DND-41 (cell line): ENCODE results near the gene P4HA2.

Experiments used
- ATAC-seq: fragments of 200-7000 bp; cut with Tn5 transposase; 3 replicates; pipeline ENCODE4 v1.9.1; 2021; ENCODE audit warnings: low read depth; ENCODE audit not compliant: insufficient read depth
- DNase-seq: peaks from one replicate; pipeline ENCODE4 v3.0.0-alpha.2; 2020
- H2AFZ ChIP-seq: 2 replicates; pipeline ENCODE4 v1.6.0; 2012; ENCODE audit warnings: low read depth, low read length
- H3K27ac ChIP-seq: 2 replicates; pipeline ENCODE4 v1.5.1; 2012; ENCODE audit warnings: low read length, inconsistent platforms
- H3K27me3 ChIP-seq: fragments of 200-600 bp; sonication (generic); 2 replicates; pipeline ENCODE4 v1.6.0; 2012; ENCODE audit warnings: low read length, mild to moderate bottlenecking, inconsistent platforms; ENCODE audit not compliant: insufficient read depth, poor library complexity
- H3K36me3 ChIP-seq: 2 replicates; pipeline ENCODE4 v1.5.1; 2012; ENCODE audit warnings: low read length, inconsistent platforms; ENCODE audit not compliant: insufficient read depth
- H3K4me1 ChIP-seq: 2 replicates; pipeline ENCODE4 v1.5.1; 2012; ENCODE audit warnings: mild to moderate bottlenecking, low read length; ENCODE audit not compliant: insufficient read depth
- H3K4me2 ChIP-seq: 2 replicates; pipeline ENCODE4 v1.6.0; 2012; ENCODE audit warnings: mild to moderate bottlenecking, moderate library complexity, low read length, inconsistent platforms; ENCODE audit not compliant: insufficient read depth
- H3K4me3 ChIP-seq, 2 experiments: fragments of 200-600 bp in 1 of 2; shearing (Covaris generic) in 1 of 2; 2 replicates each; pipeline ENCODE4 v1.5.1; 2012 to 2016; ENCODE audit warnings: inconsistent platforms in 2 of 2, low read length in 2 of 2, mild to moderate bottlenecking in 2 of 2, low read depth in 1 of 2, moderate library complexity in 1 of 2
- H3K79me2 ChIP-seq: 2 replicates; pipeline ENCODE4 v1.6.0; 2012; ENCODE audit warnings: low read length, inconsistent platforms; ENCODE audit not compliant: insufficient read depth
- H3K9ac ChIP-seq: 2 replicates; pipeline ENCODE4 v1.6.0; 2012; ENCODE audit warnings: low read depth, mild to moderate bottlenecking, inconsistent platforms, low read length, moderate library complexity
- H3K9me3 ChIP-seq: 2 replicates; pipeline ENCODE4 v1.5.1; 2012; ENCODE audit warnings: low read length, moderate library complexity, mild to moderate bottlenecking, inconsistent platforms; ENCODE audit not compliant: insufficient read depth, severe bottlenecking
- H4K20me1 ChIP-seq: 2 replicates; pipeline ENCODE4 v1.6.0; 2012; ENCODE audit warnings: low read length; ENCODE audit not compliant: insufficient read depth
- CTCF ChIP-seq: IDR thresholded peaks from 2 replicates; pipeline ENCODE4 v1.5.1; 2012; ENCODE audit warnings: borderline replicate concordance, low read length, moderate library complexity, mild to moderate bottlenecking; ENCODE audit not compliant: poor library complexity, severe bottlenecking; ENCODE audit errors: extremely low read depth
- EZH2 ChIP-seq: IDR thresholded peaks from 3 replicates; pipeline ENCODE4 v1.6.1; 2012; ENCODE audit warnings: borderline replicate concordance, low read depth, mild to moderate bottlenecking, moderate library complexity, low read length, inconsistent platforms; ENCODE audit not compliant: severe bottlenecking

P4HA2 gene

DNA sequence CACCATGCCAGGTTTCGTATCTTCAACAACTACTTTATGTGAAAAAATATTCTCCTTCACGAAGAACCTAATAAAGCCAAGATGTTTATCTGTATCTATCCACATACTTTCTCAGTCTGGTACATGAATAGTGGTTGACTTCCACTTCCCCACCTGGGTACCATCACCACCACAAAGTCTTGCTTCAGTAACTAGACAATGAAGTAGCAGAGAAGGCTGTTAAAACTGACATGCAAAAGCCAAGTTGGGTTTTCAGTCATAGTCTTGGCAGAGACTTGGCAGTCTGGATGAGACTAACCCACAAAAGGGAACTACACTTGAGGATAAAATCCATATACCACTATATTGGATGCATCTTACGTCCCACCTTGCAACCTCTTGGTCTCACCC, 5.0 kb downstream of the P4HA2 start:
- H2AFZ ChIP-seq: no peak overlapping the region
- ATAC-seq: no peak
- no peak overlapping the region for H3K4me2 ChIP-seq

GRCh38 chr5:132221781-132222648, 5.6 kb downstream of the P4HA2 start:
- Histone ChIP-seq H3K9me3 (no peaks in the 10 kb centered on the region), H3K27me3 (peaks cover 15% of the 10 kb centered on the region), H3K9ac (no peak overlapping the region), H3K4me1 (no peaks in the 10 kb centered on the region), H3K4me3 (no peak overlapping the region), H2AFZ (no peak overlapping the region), H3K36me3 (no peaks in the 10 kb centered on the region), H4K20me1 (no peaks in the 10 kb centered on the region), H3K27ac (no peak overlapping the region), H3K79me2 (no peaks in the 10 kb centered on the region), H3K4me2 (no peak overlapping the region)
- DNase-seq (no peak), ATAC-seq (no peak)
- no peak for TF ChIP-seq EZH2
- no peak for TF ChIP-seq CTCF

More for the DNA sequence above, 5.0 kb downstream of the P4HA2 start:
- TF ChIP-seq EZH2 (no peak), CTCF (no peak)
- Histone ChIP-seq H3K27ac (no peak overlapping the region), H3K4me1 (no peaks in the 10 kb centered on the region), H3K9me3 (no peaks in the 10 kb centered on the region), H3K27me3 (peaks cover 15% of the 10 kb centered on the region), H3K4me3 (no peak overlapping the region), H3K36me3 (no peaks in the 10 kb centered on the region), H3K9ac (no peak overlapping the region), H3K79me2 (no peaks in the 10 kb centered on the region), H4K20me1 (no peaks in the 10 kb centered on the region)
- no peak for DNase-seq

- no peak overlapping the region for H3K4me2 ChIP-seq
- no peak overlapping the region for H3K9ac ChIP-seq
- H3K27me3 ChIP-seq: peaks cover 15% of the 10 kb centered on the region
- TF ChIP-seq EZH2: no peak
- no peaks in the 10 kb centered on the region for H3K36me3 ChIP-seq
- ATAC-seq (no peak), DNase-seq (no peak)
- no peak overlapping the region for H3K4me3 ChIP-seq
- H4K20me1 ChIP-seq: no peaks in the 10 kb centered on the region
- no peak overlapping the region for H2AFZ ChIP-seq
- no peaks in the 10 kb centered on the region for H3K79me2 ChIP-seq
- no peak overlapping the region for H3K27ac ChIP-seq
- no peaks in the 10 kb centered on the region for H3K9me3 ChIP-seq
- H3K4me1 ChIP-seq: no peaks in the 10 kb centered on the region
Observed at GRCh38 chr5:132220491-132220890, 7.2 kb downstream of the P4HA2 start.

DNA sequence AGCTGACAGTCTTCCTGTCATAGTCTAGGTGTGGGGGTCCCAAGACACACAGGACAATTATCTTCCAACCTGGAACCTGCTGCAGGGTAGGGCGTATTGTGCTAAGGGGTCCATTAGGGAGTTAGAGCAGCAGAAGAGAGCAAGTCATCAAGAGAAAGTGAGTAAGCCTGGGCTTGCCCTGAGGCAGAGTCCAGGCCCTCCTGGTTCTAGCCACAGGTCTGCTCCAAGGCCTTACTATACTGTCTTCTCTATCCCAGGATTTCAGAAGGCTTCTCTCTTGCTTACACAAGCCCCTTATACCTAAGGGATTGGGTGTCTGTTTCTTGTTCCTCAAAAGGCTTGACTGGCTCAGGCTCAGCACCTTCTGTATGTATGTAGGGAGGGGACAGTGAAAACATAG, 7.7 kb downstream of the P4HA2 start:
- Histone ChIP-seq H3K9ac (no peak overlapping the region), H3K4me2 (no peak overlapping the region), H3K27me3 (peaks cover 15% of the 10 kb centered on the region), H2AFZ (no peak overlapping the region), H3K79me2 (no peaks in the 10 kb centered on the region), H3K27ac (no peak overlapping the region), H3K4me1 (no peaks in the 10 kb centered on the region), H4K20me1 (no peaks in the 10 kb centered on the region), H3K36me3 (no peaks in the 10 kb centered on the region), H3K9me3 (no peaks in the 10 kb centered on the region), H3K4me3 (no peak overlapping the region)
- ATAC-seq (no peak), DNase-seq (no peak)
- TF ChIP-seq CTCF (no peak), EZH2 (no peak)
